HG03354 (cell line): ENCODE measurements around the gene MKI67.
"Not testable (repeated sequence)": the region's sequence is repeated elsewhere in the genome, so short reads cannot be mapped to it uniquely, and the experiment has no call there.

Source experiments
- ATAC-seq: cut with Tn5 transposase; IDR thresholded peaks from one replicate; pipeline ENCODE4 v1.9.1; 2021; ENCODE audit warnings: mild to moderate bottlenecking; ENCODE audit not compliant: unreplicated experiment, poor library complexity, severe bottlenecking

Gene MKI67

GRCh38 chr10:128125944-128126764 lies at the start of gene MKI67:
TSS of gene MKI67 (minus strand) at chr10:128126423. CDS start at chr10:128125667, 756 bp downstream.
- peak; percentile 85 for ATAC-seq

GRCh38 chr10:128174581-128175559 lies 48.6 kb upstream of the MKI67 start:
- no peak for ATAC-seq

GRCh38 chr10:128173386-128173785 lies 47.2 kb upstream of the MKI67 start:
- ATAC-seq, result no peak

GRCh38 chr10:128172756-128173155 lies 46.5 kb upstream of the MKI67 start:
- no peak for ATAC-seq

- ATAC-seq, result no peak
Observed at GRCh38 chr10:128169811-128170379, 43.7 kb upstream of the MKI67 start.

- no peak for ATAC-seq
Observed at GRCh38 chr10:128167926-128168520, 41.8 kb upstream of the MKI67 start.

- ATAC-seq, result not testable (repeated sequence)
Observed at GRCh38 chr10:128167123-128167522, 40.9 kb upstream of the MKI67 start.

- no peak for ATAC-seq
Observed at GRCh38 chr10:128166151-128166550, 39.9 kb upstream of the MKI67 start.

- no peak for ATAC-seq
Observed at GRCh38 chr10:128165536-128165935, 39.3 kb upstream of the MKI67 start.

- no peak for ATAC-seq
Observed at GRCh38 chr10:128163701-128164100, 37.5 kb upstream of the MKI67 start.

- ATAC-seq, result no peak
Observed at GRCh38 chr10:128161031-128161430, 34.8 kb upstream of the MKI67 start.

- no peak for ATAC-seq
Observed at GRCh38 chr10:128160297-128160711, 34.1 kb upstream of the MKI67 start.

- ATAC-seq, result no peak
Observed at GRCh38 chr10:128158021-128158795, 32.0 kb upstream of the MKI67 start.

GRCh38 chr10:128156999-128157755 lies 31.0 kb upstream of the MKI67 start:
- ATAC-seq, result no peak

GRCh38 chr10:128152741-128153580 lies 26.7 kb upstream of the MKI67 start:
- no peak for ATAC-seq

- no peak for ATAC-seq
Observed at GRCh38 chr10:128151031-128151430, 24.8 kb upstream of the MKI67 start.

- no peak for ATAC-seq
Observed at GRCh38 chr10:128150561-128150960, 24.3 kb upstream of the MKI67 start.
